HuH-7 (cell line): ENCODE data around the gene TMEM126B.
A peak's percentile ranks its signal among the peaks of the same experiment; 100 is the strongest.
"Not testable (repeated sequence)": the region's sequence is repeated elsewhere in the genome, so short reads cannot be mapped to it uniquely, and the experiment has no call there.

Experiments used
- DNase-seq: peaks from one replicate; pipeline ENCODE4 v3.0.0; 2011; ENCODE audit warnings: low spot score

Gene TMEM126B

DNA sequence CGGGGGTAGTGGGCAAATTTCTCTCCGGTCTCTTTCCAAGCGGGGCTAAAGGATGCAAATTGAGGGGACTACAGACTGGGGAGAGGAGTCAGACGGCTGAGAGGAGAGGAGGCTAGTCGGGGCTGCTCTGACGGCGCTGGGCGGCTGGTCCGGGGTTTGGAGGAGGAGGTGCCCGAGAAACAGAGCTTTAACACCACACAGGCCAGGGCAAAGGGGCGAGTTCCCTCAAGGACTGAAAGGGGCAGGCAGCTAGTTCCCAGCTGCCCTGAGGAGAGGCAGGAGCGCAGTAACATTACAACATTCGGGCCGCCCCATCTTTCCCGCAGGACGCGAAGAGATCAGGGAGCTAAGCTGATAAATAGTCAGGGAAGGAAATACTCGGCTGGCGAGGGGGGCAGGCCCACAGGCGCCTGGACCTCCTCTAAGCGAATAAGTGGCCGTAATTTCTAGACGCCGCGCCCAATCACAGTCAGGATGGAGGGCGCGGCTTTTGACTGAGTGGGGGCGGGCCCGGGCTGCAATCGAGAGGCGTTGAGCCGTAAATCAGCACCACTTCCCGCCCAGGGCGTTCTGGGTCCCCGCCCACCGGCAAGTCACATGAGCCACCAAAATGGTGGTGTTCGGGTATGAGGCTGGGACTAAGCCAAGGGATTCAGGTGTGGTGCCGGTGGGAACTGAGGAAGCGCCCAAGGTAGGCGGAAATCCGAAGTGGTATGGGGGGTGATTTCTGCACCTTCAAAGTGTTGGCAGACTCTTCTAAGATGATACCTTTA lies at the start of gene TMEM126B:
TMEM126B (plus strand) TSS at position 596 of the 773 bp plus-strand sequence; CDS start at position 611, 15 bp downstream.
- peak; percentile 67 for DNase-seq

DNA sequence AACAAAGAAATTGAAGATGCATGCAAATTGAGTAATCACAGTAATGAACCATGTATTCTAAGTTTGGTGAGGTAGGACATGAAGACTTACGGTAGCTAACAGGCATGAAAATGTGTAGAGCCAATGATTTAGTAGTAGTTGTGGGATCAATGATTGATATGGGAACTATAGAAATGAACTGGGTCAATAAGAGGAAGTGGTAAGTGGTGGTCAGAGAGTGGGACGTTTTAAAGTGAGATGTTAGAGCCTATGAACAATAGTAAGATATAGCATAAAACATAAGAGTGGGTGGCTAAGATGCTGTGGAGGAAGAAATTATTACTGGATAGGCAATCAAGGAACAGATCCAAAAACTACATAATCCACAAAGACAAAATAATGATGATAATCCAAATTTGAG lies 46.3 kb upstream of the TMEM126B start:
- no peak for DNase-seq

DNA sequence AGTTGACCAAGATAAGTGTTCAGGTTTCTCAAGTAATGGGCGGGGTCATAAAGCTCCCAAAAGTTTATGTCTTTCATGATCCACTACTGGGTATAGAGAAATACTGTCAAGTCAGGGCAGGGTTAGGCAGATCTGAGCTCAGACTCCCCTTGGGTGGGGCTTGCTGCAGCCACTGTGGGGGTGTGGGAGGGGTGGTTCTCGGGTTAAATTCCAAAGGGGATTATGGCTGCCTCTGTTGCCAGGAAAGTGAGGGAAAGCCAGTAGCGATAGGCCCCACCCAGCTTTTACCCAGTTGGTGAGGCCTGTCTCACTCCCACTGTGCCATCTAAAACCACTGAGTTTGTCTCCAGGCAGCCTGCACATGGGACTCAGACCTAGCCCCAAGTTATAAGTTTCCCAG lies 39.0 kb upstream of the TMEM126B start:
- DNase-seq, result no peak

DNA sequence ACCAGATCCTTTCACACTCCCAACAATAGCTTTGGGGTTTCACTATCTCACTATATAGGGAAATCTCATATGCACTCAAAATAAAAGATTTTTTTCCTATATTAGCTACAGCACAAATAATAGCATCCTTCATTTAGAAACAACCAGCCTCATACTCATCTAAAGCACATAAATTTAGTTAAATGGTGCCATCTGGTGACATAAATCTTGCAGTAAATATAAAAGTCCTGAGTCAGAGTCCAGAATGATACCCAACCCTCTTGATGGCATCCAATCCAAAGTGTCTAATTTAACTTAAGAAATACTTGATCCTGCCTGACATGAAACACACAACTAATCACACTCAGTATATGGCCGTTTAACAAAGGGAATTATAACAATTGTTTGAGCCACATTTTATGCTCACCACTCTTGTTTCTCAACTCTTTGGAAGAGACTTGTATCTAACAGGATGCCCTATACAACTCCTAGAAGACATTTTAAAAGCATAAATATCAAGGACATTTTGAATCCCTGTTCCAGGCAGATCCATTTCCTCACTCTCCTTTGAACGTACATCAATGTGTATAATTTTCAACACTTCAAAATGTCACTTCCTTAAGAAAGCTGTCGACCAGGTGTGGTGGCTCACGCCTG lies 37.4 kb upstream of the TMEM126B start:
- DNase-seq, result peak; percentile 10

DNA sequence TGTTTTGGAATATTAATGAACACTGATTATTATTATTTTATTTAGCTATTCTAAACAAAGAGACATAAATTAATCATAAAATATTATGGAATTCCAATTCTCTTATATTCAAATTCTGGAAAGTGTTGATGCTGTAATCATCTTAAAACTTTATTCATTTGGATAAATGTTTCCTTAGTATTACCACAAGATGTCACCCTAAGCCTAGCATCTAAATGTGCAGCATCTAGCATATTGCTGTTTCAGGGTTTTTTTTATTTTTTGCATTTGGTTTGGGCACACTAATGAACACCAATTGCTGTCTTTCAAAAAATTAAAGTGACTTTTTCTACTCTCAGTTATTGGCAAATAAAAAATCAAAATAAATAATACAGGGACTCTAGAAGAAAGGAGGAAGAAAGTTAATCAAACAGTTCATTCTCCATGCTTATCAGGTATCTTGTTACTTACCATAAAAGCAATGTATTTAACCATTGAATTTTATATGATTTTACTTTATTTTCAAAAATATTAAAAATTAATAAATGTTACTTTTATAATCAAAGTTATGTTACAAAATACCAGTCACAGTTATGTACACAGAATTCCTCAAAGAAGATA lies 33.0 kb upstream of the TMEM126B start:
- peak; percentile 3 for DNase-seq

DNA sequence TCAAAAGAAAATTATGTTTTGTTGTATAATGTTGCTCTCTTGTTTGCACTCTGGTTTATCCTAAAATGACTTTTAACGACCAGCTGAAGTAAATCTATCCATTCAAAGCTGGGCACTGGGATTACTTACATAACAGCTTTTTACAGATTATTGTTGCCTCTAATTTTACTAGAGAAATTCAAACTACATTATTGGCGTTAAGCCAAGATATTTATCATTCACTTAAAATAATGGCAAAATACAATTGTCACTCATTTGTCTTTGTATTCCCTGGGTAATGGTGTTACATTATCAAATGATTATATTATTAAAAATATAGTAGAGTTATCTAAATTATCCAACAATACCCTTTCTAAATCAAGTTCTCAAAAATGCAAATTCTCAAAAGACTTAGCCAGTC lies 31.5 kb upstream of the TMEM126B start:
- no peak for DNase-seq

DNA sequence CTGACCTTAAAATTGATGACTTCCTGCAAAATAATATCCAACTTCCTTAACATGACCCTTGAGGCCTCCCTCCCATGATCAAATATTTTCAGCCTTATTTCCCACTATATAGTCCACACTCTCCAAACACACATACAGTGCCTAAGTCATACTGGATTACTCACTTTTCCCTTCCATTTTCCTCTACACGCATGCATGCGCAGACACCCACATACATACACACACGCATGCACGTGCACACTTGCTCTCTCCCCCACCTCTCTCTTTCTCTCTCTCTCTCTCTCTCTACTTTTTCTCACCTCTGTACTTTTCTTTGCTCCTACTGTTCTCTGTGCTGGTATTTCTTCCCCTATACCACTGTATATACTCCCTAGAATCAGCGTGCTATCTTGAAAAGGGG lies 29.3 kb upstream of the TMEM126B start:
- no peak for DNase-seq

DNA sequence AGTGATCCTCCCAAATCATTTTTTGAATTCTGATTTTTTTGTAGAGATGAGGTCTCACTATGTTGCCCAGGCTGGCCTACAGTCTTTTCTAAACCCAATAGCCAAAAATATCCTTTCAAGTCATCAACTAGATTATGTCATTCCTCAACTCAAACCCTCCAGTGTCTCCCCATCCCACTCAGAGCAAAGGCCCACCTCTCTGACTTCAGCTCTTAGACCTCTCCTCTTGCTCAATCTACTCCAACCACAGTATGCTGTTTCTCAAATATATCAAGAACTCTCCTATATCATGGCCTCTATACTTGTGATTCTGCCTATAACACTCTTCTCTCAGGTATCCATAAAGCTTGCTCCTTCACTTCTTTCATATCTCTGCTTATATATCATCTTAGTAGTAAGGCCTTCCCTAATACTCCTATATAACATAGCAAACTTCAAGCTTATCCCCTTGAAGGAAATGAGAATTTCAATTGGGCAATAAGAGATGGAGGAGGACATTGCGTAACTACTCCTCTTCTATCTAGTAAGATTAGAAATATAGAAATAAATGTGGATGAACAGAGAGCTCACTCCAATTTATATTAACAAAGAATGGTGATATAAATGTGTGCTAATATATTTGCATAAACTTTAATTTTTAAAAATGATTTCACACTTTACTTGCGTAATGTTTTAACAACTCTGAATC lies 25.7 kb upstream of the TMEM126B start:
- DNase-seq, result no peak

DNA sequence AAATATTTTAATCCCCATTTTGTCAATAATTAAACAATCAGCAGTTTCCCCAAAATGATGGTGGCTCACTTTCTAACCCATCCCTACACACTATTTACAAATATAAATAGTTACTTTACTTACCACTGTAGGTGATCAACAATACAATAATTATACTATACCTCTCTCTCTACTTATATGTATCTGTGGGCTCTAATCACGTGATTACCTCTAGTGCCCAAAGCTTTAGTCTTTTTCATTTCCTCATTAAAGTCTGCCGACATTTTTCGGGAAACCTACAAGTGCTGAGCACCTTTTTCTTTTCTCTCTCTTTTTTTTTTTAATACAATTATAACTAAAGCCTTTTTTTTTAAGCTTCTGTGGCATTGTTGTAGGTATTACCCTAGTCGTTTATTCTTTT lies 25.2 kb upstream of the TMEM126B start:
- DNase-seq, result no peak

DNA sequence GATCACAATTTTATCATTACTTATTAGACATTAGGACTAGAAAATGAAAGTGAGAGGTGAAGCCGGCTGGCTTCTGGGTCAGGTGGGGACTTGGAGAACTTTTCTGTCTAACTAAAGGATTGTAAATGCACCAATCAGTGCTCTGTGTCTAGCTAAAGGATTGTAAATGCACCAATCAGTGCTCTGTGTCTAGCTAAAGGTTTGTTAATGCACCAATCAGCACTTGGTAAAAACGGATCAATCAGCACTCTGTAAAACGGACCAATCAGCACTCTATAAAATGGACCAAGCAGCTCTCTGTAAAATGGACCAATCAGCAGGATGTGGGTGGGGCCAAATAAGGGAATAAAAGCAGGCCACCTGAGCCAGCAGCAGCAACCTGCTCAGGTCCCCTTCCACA lies 22.2 kb upstream of the TMEM126B start:
- not testable (repeated sequence) for DNase-seq

DNA sequence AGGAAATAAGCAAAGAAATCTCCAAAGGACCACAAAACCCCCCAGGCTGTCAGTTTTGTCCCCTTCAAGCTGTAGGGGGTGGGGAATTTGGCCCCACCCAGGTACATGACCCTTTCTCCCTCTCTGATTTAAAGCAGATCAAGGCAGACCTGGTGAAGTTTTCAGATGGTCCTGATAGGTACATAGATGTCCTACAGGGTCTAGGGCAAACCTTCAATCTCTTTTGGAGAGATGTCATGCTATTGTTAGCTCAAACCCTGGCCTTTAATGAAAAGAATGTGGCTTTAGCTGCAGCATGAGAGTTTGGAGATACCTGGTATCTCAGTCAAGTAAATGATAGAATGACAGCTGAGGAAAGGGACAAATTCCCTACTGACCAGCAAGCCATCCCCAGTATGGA lies 19.8 kb upstream of the TMEM126B start:
- not testable (repeated sequence) for DNase-seq

DNA sequence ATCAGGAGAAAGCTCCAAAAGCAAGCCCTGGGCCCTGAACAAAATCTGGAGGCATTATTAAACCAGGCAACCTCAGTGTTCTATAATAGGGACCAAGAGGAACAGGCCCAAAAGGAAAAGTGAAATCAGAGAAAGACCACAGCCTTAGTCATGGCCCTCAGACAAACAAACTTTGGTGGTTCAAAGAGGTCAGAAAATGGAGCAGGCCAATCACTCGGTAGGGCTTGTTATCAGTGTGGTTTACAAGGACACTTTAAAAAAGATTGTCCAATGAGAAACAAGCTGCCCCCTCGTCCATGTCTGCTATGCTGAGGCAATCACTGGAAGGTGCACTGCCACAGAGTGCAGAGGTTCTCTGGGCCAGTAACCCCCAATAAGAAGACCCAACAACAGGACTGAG lies 19.1 kb upstream of the TMEM126B start:
- DNase-seq, result not testable (repeated sequence)

DNA sequence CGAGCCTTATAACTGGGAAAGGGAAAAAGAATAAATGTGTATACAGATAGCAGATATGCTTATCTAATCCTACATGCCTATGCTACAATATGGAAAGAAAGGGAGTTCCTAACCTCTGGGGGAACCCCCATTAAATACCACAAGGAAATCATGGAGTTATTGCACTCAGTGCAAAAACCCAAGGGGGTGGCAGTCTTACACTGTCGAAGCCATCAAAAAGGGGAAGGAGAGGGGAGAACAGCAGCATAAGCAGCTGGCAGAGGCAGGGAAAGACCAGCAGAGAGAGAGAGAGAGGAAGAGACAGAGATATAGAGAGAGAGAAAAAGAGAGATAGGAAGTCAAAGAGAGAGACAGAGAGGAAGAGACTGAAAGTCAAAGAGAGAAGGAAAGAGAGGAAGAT lies 16.8 kb upstream of the TMEM126B start:
- DNase-seq, result not testable (repeated sequence)

DNA sequence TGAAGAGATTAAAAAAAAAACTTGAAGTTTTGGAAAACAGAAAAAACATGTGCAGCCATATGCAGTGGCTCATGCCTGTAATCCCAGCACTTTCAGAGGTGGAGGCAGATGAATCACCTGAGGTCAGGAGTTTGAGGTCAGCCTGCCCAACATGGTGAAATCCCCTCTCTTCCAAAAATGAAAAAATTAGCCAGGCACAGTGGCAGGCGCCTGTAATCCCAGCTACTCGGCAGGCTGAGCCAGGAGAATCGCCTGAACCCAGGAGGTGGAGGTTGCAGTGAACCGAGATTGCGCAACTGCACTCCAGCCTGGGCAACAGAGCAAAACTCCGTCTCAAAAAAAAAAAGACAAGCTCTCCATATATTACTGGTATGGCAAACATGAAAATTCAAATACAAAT lies 8.9 kb upstream of the TMEM126B start:
- DNase-seq, result no peak

DNA sequence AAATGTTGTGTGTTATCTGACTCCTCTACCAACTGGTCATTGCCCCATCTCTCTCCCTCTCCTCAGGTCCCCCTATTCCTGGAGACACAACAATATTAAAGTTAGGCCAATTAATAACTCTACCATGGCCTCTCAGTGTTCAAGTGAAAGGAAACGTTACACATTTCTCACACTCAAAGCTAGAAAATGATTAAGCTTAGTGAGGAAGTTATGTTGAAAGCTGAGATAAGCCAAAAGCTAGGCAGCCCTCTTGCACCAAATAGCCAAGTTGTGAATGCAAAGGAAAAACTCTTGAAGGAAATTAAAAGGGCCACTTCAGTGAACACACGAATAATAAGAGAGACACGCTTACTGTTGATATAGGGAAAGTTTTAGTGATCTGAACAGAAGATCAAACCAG lies 8.1 kb upstream of the TMEM126B start:
- no peak for DNase-seq

DNA sequence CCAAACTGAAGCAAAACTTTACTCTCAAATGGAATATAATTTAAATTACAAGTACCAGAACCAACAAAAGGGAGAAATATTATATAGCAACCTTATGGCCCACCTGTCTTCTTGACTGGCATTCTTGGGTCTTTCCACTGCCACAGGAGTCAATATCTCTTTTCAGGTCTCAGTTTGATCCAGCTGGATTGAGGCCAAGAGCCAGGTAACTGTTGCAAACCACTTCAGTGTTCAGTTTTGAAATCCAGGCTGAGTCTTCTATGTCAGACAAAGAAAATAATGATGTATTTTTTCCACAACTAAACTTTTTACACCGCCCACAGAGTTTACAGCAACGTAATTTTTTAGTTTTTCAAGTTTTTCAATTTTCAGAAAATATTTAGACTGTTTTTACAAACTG lies 1.9 kb upstream of the TMEM126B start:
- DNase-seq, result no peak

DNA sequence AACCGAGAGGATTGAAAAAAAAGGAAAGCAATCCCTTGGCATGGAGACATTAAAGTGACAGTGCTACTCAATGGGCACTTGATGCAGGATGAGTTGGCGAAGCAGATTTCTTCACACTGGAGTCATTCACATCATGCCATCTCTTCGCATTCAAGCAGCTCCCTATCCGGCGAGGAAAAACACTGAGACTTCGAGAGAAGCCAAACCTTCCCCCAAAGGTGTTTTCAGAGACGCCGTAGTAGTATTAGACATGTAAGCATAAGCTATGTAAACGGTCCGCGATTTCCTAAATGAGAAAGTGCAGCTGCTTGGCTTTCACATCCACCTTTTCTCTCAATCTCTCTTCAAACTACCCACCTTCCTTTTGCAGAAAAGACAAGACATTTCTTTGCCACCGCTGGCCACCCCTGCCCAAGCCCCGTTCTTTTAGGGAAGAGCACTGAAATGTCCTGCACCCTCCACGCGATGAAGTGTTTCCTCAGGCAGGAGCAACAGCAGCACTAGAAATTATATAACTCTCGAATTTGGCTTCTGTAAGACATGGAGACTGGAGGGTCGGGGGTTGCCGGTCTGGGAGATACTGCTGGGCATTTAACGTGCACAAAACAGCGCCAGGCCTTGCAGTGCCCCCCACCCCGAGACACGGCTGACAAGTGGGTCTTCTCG lies 928 bp upstream of the TMEM126B start, which contains the start of gene DLG2:
DLG2 (minus strand) TSS at position 13 of the 666 bp plus-strand sequence.
- DNase-seq, result no peak

DNA sequence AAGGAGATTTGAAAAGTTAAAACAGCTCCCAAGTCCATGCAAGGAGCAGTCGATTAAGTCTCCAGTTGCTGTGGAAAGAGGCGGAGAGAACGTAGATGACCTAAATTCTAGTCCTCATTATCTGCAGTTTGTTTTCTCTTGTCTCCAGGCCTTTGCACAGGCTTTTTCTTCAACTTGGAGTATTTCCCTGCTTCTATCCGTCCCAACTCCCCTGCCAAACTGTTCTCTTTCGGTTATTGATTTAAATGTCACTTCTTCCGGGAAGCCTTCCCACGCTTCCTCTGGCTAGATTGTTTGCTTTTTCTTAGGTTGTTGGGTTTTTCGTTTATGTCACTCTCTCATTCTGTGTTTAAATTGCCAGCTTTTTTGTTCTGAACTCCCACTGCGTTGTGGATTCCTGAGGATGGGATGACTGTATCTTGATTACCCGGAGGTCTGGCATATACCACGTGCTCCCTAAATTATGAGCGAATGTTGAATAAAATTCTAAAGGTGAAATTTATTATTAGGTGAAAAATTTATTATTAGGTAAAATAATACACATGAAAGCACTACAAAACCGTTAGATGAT lies 463 bp downstream of the TMEM126B start:
- no peak for DNase-seq

DNA sequence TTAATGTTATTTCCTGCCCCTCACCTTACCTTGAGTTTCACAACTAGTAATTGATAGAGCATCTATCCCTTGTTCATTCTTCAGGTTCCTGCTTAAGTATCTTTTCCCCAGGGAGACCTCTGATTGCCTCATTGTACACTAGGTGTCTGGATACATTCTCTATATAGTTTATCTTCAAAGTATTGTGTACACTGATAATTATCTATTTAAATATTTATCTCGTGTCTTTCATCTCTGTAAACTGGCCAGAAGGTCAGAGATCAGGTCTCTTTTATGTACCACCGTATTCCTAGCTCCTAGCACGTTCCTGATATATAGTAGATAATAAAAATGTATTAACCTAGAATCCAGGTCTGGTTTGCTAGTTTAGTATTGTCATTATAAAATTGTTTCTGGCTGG lies 6.4 kb downstream of the TMEM126B start:
- no peak for DNase-seq

DNA sequence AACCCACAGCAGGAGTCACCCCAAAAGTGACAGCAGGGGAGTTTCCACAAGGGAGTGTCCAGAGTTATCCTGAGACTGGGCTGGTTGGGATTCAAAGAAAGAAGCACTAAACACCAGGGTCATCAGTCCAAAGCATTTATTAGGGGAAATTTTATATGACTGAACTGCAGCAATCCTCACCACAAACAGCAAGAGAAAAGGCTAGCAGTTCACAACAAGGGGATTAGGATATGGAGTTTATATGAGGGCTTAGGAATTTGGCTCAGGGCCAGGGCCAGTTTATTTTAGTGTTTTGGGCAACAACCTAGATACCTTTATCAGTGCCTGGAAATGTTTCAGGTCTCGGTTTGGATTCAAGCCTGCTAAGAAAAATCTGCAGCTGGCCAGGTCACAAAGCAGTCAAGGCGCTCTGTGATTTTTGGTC lies 14.8 kb downstream of the TMEM126B start:
- DNase-seq, result no peak

DNA sequence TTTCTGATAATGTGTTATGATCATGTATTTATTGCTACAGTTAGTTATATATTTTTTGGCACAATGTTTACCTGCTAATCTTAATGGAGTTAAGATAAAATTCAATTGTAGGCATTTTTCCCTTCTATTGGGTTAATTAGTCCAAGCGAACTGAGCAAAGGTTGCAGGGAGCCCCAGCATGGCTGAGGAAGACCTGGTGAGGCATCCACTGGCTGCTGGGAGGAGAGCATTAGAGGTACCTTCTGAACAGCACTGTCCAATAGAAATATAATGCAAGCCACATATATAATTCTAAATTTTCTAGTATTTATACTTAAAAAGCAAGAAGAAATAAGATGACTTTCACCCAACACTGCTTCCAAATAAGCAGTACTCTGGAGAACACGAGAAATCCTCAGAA lies 18.7 kb downstream of the TMEM126B start:
- DNase-seq, result no peak
